AG08396 (cell line): Measurements from ENCODE around the gene CFAP99.

Experiments
- DNase-seq: peaks from one replicate; pipeline ENCODE4 v3.0.0; 2012; ENCODE audit warnings: low spot score, mixed read lengths

Gene CFAP99

DNA sequence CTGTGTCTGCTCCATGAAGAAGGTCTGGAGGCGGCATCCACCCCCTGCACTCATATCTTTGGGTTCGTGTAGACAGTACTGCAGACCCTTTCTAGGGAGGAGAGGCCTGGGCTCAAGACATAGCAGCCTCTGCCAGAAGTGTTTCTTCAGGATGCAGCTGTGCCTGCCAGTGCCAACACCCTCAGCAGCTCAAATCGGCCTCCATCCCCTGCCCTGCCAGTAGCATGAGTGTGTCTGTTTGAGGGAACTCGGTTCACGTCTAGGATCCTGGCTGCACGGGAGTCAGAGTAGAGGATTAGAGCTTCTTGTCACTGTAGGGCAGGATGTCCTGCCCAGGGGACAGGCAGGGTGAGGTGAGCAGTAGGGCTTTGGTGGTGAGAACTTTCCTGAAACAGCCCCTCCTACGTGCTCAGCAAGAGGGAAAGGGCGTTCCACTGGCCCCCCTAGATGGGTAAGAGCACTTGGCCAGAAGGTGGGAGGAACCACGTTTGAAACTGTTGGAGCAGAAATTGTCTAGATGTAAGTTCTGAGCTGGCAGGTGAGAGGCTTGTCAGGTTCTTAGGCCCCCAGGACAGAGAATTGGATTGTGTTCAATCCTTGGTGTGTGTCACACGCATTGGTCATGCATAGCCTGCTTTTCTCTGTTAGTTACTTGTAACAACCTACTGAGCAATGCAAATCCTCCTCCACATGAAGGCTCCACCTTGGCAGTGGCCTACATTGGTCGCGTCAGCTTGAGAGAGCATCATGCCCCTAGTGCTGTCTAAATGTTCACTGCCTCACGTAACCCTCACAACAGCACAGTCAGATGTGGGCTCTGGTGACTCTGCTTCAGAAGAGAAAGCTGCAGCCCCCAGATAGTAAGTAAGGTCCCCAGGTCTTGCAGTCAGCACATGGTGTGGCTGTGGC is 91.8 kb downstream of the CFAP99 start:
- DNase-seq: no peak

- DNase-seq: no peak
These were observed 92.9 kb downstream of the CFAP99 start for GRCh38 chr4:2511645-2512131.
